ENCODE data around the gene LECT2.

Gene LECT2

GRCh38 chr5:135973323-135974020, 18.7 kb upstream of the LECT2 start:
- H3K27ac Mint-ChIP-seq, result no peak overlapping the region
- no peak for DNase-seq
- no peak for ATAC-seq (replicated peaks)
- H3K36me3 Mint-ChIP-seq (ENCODE audit: insufficient read depth), result no peaks in the 10 kb centered on the region
- no peak overlapping the region for H3K4me3 Mint-ChIP-seq
- no peaks in the 10 kb centered on the region for H3K4me1 Mint-ChIP-seq (ENCODE audit: low read depth in 2 of 2)
- H3K9me3 Mint-ChIP-seq, result peaks cover 0 to 2% of the 10 kb centered on the region in 2 donors
- H3K27me3 Mint-ChIP-seq, result peaks cover 58 to 62% of the 10 kb centered on the region in 2 donors

DNA sequence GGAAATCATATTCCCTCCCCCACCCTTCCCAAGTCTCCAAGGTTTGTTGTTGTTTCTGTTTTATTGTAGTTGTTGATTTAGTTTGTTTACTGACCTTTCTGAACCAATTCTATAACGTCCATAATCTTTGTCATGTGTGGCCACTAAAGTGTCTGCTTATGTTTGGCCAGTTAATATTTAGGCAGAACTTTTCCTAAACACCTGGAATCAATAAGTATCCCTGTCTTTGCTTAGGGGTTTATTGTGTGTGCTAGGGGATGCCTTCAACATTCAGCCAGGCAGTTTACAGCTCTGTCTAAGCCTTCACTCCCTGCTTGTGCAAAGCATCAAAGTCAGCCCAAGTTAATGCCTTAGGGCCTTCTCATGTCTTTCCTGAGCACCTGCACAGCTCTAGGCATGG, 16.9 kb upstream of the LECT2 start:
- Mint-ChIP-seq H3K27ac (no peak overlapping the region), H3K36me3 (ENCODE audit: insufficient read depth) (no peaks in the 10 kb centered on the region), H3K4me1 (ENCODE audit: low read depth in 2 of 2) (no peaks in the 10 kb centered on the region), H3K4me3 (no peak overlapping the region), H3K27me3 (peaks cover 62% of the 10 kb centered on the region in 2 donors), H3K9me3 (peaks cover 0 to 2% of the 10 kb centered on the region in 2 donors)
- ATAC-seq (replicated peaks) (no peak), DNase-seq (no peak)

DNA sequence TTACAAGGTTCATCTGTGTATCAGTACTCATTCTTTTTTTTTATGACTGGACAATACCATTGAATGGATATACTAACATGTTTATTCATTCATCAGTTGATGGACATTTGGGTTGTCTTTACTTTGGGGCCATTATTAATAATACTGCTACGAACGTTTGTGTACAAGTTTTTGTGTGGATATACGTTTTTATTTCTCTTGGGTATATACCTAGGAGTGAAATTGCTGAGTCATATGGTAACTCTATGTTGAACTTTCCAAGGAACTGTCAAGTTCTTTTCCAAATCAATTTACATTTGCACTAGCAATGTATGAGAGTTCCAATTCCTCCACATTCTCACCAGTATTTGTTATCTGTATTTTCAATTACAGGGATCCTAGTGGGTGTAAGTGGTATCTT, 12.0 kb upstream of the LECT2 start:
- no peaks in the 10 kb centered on the region for H3K36me3 Mint-ChIP-seq (ENCODE audit: insufficient read depth)
- H3K4me3 Mint-ChIP-seq, result no peak overlapping the region
- DNase-seq (no peak), ATAC-seq (replicated peaks) (no peak)
- no peak overlapping the region for H3K27ac Mint-ChIP-seq
- peaks cover 0 to 2% of the 10 kb centered on the region in 2 donors for H3K9me3 Mint-ChIP-seq
- H3K27me3 Mint-ChIP-seq, result peaks cover 21 to 44% of the 10 kb centered on the region in 2 donors
- no peaks in the 10 kb centered on the region for H3K4me1 Mint-ChIP-seq (ENCODE audit: low read depth in 2 of 2)

DNA sequence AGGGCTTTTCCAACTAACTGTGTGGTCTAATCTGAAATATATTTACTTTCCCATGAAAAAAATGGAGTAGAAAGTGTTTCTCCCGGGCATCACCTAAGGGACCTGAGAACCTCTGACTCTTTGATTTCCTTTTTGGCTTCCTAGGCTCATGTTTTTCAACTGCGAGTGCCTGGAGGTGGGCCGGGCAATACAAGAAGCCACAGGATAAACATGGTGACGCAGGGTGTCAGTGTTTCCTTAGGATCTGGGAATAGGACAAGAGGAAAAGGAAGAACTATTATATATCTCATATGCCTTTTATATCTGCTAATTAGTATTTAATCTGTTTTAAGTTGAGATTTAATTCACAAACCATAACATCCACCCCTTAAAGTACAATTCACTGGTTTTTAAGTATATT, 11.4 kb upstream of the LECT2 start:
- Mint-ChIP-seq H3K27me3 (peaks cover 15 to 44% of the 10 kb centered on the region in 2 donors), H3K27ac (no peak overlapping the region), H3K4me3 (no peak overlapping the region), H3K36me3 (ENCODE audit: insufficient read depth) (no peaks in the 10 kb centered on the region), H3K9me3 (peaks cover 0 to 2% of the 10 kb centered on the region in 2 donors), H3K4me1 (ENCODE audit: low read depth in 2 of 2) (no peaks in the 10 kb centered on the region)
- no peak for DNase-seq
- ATAC-seq (replicated peaks), result no peak

GRCh38 chr5:135965504-135965903, 10.7 kb upstream of the LECT2 start:
- no peaks in the 10 kb centered on the region for H3K4me1 Mint-ChIP-seq (ENCODE audit: low read depth in 2 of 2)
- H3K4me3 Mint-ChIP-seq, result no peak overlapping the region
- no peak for DNase-seq
- no peaks in the 10 kb centered on the region for H3K9me3 Mint-ChIP-seq
- no peak overlapping the region for H3K27ac Mint-ChIP-seq
- no peaks in the 10 kb centered on the region for H3K36me3 Mint-ChIP-seq (ENCODE audit: insufficient read depth)
- ATAC-seq (replicated peaks), result no peak
- peaks cover 14 to 39% of the 10 kb centered on the region in 2 donors for H3K27me3 Mint-ChIP-seq

GRCh38 chr5:135964670-135965320, 10.0 kb upstream of the LECT2 start:
- ATAC-seq (replicated peaks), result no peak
- H3K4me1 Mint-ChIP-seq (ENCODE audit: low read depth in 2 of 2), result no peaks in the 10 kb centered on the region
- H3K27me3 Mint-ChIP-seq, result peaks cover 16 to 41% of the 10 kb centered on the region in 2 donors
- H3K4me3 Mint-ChIP-seq, result no peak overlapping the region
- no peak overlapping the region for H3K27ac Mint-ChIP-seq
- H3K36me3 Mint-ChIP-seq (ENCODE audit: insufficient read depth), result no peaks in the 10 kb centered on the region
- DNase-seq, result no peak
- no peaks in the 10 kb centered on the region for H3K9me3 Mint-ChIP-seq

DNA sequence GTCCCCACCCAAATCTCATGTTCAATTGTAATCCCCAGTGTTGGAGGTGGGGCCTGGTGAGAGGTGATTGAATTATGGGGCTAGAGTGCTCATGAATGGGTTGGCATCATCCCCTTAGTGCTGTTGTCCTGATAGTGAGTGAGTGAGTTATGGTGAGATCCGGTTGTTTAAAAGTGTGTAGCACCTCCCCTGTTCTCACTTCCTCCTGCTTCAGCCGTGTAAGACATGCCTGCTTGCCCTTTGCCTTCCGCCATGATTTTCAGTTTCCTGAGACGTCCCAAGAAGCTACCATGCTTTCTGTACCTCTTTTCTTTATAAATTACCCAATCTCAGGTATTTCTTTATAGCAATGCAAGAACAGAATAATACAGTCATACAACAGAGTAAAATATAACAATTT, 742 bp upstream of the LECT2 start:
- ATAC-seq (replicated peaks), result no peak
- H3K4me3 Mint-ChIP-seq, result no peak overlapping the region
- H3K27me3 Mint-ChIP-seq, result peaks cover 47 to 64% of the 10 kb centered on the region in 2 donors
- H3K27ac Mint-ChIP-seq, result no peak overlapping the region
- H3K4me1 Mint-ChIP-seq (ENCODE audit: low read depth in 2 of 2), result no peaks in the 10 kb centered on the region
- no peak for DNase-seq
- H3K36me3 Mint-ChIP-seq (ENCODE audit: insufficient read depth), result no peaks in the 10 kb centered on the region
- no peaks in the 10 kb centered on the region for H3K9me3 Mint-ChIP-seq

GRCh38 chr5:135953850-135954249, 933 bp downstream of the LECT2 start:
- Mint-ChIP-seq H3K4me3 (no peak overlapping the region), H3K36me3 (ENCODE audit: insufficient read depth) (no peaks in the 10 kb centered on the region), H3K27ac (no peak overlapping the region), H3K4me1 (ENCODE audit: low read depth in 2 of 2) (peaks cover 0 to 3% of the 10 kb centered on the region in 2 donors), H3K9me3 (no peaks in the 10 kb centered on the region), H3K27me3 (peaks cover 43 to 58% of the 10 kb centered on the region in 2 donors)
- no peak for DNase-seq
- no peak for ATAC-seq (replicated peaks)

DNA sequence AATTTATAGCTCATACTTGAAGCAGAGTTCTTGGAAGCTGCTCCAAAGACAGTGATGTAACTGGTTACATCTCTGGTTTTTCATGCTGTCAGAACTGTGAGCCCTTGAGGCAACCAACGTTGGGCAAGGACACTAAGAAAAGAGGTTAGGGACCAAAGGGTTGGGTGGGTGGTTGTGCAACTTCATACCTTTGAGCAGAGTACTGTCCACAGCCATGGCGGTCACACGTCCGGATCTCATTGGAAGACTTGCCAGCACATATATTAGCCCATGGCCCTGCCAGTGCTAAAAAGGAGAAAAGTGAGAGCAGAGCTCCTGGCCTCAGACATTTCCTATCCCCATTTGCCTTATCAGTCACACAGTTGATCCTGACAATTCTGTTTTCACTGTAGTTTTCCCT, 2.1 kb downstream of the LECT2 start:
- H3K4me1 Mint-ChIP-seq (ENCODE audit: low read depth in 2 of 2), result peaks cover 0 to 3% of the 10 kb centered on the region in 2 donors
- H3K36me3 Mint-ChIP-seq (ENCODE audit: insufficient read depth), result no peaks in the 10 kb centered on the region
- no peak overlapping the region for H3K27ac Mint-ChIP-seq
- H3K27me3 Mint-ChIP-seq, result peaks cover 35 to 49% of the 10 kb centered on the region in 2 donors
- ATAC-seq (replicated peaks) (no peak), DNase-seq (no peak)
- no peaks in the 10 kb centered on the region for H3K9me3 Mint-ChIP-seq
- no peak overlapping the region for H3K4me3 Mint-ChIP-seq

DNA sequence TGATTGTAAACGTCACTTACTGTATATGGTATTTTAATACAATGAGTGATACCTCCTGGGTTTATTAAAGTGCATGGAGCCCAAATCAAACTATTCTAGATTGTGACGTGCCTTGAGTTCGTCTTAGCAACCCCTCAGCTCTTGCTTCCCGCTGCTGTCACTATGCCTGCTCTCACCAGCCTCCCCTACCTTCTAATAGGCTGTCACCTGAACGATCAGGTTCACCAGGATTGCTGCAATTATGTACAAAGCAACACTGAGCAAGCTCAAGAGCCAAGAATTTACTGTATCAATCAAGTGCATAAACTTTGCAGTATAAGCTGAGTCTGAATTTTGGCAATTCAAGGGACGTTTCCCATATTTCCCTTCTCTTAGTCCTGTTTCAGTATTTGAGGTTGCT, 3.0 kb downstream of the LECT2 start:
- Mint-ChIP-seq H3K4me3 (no peak overlapping the region), H3K4me1 (ENCODE audit: low read depth in 2 of 2) (peaks cover 0 to 3% of the 10 kb centered on the region in 2 donors), H3K9me3 (no peaks in the 10 kb centered on the region), H3K36me3 (ENCODE audit: insufficient read depth) (no peaks in the 10 kb centered on the region), H3K27me3 (peaks cover 30 to 43% of the 10 kb centered on the region in 2 donors), H3K27ac (no peak overlapping the region)
- ATAC-seq (replicated peaks) (no peak), DNase-seq (no peak)

DNA sequence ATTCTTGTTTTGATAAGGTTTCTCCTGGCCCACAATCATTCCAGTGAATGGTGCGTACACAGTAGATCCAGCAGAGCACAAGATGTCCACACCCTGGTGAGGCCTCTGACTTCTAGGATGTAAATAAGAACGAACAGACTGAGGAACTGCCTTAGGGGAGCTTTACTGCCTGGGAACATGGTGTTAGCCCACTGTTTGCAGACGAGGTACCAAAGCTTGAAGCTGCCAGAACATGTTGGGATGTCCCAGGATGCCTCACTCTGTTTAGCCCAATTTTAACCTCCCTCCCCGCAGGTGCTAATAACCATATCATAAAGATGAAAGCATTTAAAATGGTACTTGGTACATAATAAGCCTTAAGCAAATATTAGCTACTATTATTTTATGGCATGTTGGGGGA, 3.5 kb downstream of the LECT2 start:
- peaks cover 26 to 39% of the 10 kb centered on the region in 2 donors for H3K27me3 Mint-ChIP-seq
- ATAC-seq (replicated peaks), result no peak
- no peaks in the 10 kb centered on the region for H3K9me3 Mint-ChIP-seq

DNA sequence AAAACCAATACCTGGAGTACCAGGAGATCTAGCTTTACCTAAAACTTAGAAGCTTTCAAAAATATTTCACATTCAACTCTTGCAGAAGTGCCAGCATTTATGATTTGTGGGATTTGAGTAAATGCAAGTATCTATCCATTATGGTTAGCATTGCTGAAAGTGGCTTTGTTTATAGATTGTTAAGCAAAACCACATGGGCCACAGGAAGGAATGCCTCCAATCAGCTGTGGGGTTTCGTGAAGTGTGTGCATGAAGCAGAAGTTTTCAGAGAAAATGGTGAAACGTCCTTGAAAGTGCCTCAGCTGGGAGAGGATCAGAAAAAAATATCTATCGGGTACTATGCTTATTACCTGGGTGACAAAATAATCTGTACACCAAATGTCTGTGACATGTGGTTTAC, 4.2 kb downstream of the LECT2 start:
- Mint-ChIP-seq H3K4me1 (ENCODE audit: low read depth in 2 of 2) (peaks cover 0 to 3% of the 10 kb centered on the region in 2 donors), H3K4me3 (no peak overlapping the region), H3K27me3 (peaks cover 26 to 37% of the 10 kb centered on the region in 2 donors), H3K9me3 (no peaks in the 10 kb centered on the region), H3K36me3 (ENCODE audit: insufficient read depth) (no peaks in the 10 kb centered on the region), H3K27ac (no peak overlapping the region)
- no peak for DNase-seq
- ATAC-seq (replicated peaks), result no peak

More for the DNA sequence above, 3.5 kb downstream of the LECT2 start:
- Mint-ChIP-seq H3K4me1 (ENCODE audit: low read depth in 2 of 2) (peaks cover 0 to 3% of the 10 kb centered on the region in 2 donors), H3K27ac (no peak overlapping the region), H3K4me3 (no peak overlapping the region), H3K36me3 (ENCODE audit: insufficient read depth) (no peaks in the 10 kb centered on the region)
- no peak for DNase-seq

DNA sequence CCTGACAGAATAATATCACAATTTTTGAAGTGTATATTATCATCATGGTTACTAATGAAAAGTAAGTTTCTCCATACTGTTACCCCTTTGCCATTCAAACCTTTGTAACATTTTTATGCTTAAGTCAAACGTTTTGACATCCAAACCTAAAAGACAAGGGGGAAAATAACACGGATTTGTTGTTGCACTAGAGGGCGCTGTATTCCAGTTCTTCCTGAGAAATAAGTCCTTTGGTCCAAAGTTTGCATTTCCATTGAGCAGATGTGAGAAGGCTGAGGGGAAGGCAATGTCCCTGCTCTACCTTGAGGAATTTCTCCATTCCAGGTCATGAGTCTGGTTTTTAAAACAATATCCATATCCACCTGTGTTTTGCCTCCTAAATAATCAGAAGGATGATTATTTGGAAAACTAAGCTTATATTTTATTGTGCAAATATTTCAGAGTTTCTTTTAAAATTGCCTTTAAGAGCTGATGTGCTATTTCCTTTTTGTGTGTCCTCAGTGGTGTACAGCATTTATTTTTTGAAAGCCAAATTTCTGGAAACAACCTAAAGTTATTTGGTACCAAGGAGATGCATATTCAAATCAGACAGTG, 9.7 kb downstream of the LECT2 start:
- peaks cover 28 to 39% of the 10 kb centered on the region in 2 donors for H3K27me3 Mint-ChIP-seq
- H3K27ac Mint-ChIP-seq, result no peak overlapping the region
- H3K36me3 Mint-ChIP-seq (ENCODE audit: insufficient read depth), result no peaks in the 10 kb centered on the region
- peak; percentile 24 to 49 (median 33) for DNase-seq
- H3K4me3 Mint-ChIP-seq, result no peak overlapping the region
- no peaks in the 10 kb centered on the region for H3K4me1 Mint-ChIP-seq (ENCODE audit: low read depth in 2 of 2)
- peak; percentile 41 for ATAC-seq (replicated peaks)
- H3K9me3 Mint-ChIP-seq, result no peaks in the 10 kb centered on the region

DNA sequence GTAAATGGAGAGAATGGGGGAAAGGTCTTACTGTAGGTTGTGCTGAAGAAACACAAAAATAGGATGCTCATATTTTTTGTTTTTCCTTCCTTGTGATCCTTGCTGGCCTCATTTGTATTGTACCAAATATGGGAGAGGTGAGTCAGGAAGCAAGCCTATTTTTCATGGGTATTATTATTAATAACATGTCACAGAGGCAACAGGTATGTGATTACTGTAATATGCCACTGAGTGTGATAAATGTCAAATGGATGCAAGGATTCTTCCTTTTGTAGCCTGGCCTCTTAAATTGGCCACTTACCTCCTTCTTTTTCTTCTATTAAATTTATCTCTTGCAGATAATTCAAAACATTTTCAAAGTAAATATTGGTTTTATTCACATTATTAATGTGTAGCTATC, 10.2 kb downstream of the LECT2 start:
- H3K9me3 Mint-ChIP-seq, result no peaks in the 10 kb centered on the region
- no peak for ATAC-seq (replicated peaks)

More for the DNA sequence above, 10.2 kb downstream of the LECT2 start:
- Mint-ChIP-seq H3K4me3 (no peak overlapping the region), H3K27me3 (peaks cover 25 to 35% of the 10 kb centered on the region in 2 donors), H3K36me3 (ENCODE audit: insufficient read depth) (no peaks in the 10 kb centered on the region), H3K4me1 (ENCODE audit: low read depth in 2 of 2) (no peaks in the 10 kb centered on the region), H3K27ac (no peak overlapping the region)
- no peak for DNase-seq

Data from effector memory CD8-positive, alpha-beta T cell (primary cell).